IPS-NIHi7 (cell line): Measurements from ENCODE around the gene TBX10.
"Not testable (repeated sequence)": the region's sequence is repeated elsewhere in the genome, so short reads cannot be mapped to it uniquely, and the experiment has no call there.

Experiments used
- DNase-seq: peaks from one replicate; pipeline ENCODE4 v3.0.0; 2012; ENCODE audit warnings: mixed read lengths; ENCODE audit errors: extremely low spot score

Gene TBX10

GRCh38 chr11:67639438-67639859, at the start of gene TBX10:
Gene TBX10 (minus strand): TSS chr11:67639763. CDS start chr11:67639472, 291 bp downstream.
- DNase-seq: peak; percentile 6

GRCh38 chr11:67689178-67689577, 49.6 kb upstream of the TBX10 start:
- no peak for DNase-seq

GRCh38 chr11:67687986-67688385, 48.4 kb upstream of the TBX10 start:
- no peak for DNase-seq

- not testable (repeated sequence) for DNase-seq
Observed at GRCh38 chr11:67685641-67686332, 46.2 kb upstream of the TBX10 start.

GRCh38 chr11:67682126-67683034, 42.8 kb upstream of the TBX10 start:
- DNase-seq: not testable (repeated sequence)

- no peak for DNase-seq
Observed at GRCh38 chr11:67680696-67681470, 41.3 kb upstream of the TBX10 start.

- no peak for DNase-seq
Observed at GRCh38 chr11:67675058-67675747, 35.6 kb upstream of the TBX10 start.

GRCh38 chr11:67674442-67674871, 34.9 kb upstream of the TBX10 start, which contains the start of gene ALDH3B2:
Gene ALDH3B2 (minus strand): TSS chr11:67674623. CDS start chr11:67666935, 7,688 bp downstream.
- peak; percentile 53 for DNase-seq

- no peak for DNase-seq
Observed at GRCh38 chr11:67673902-67674301, 34.3 kb upstream of the TBX10 start.

- no peak for DNase-seq
Observed at GRCh38 chr11:67673358-67673757, 33.8 kb upstream of the TBX10 start.

- no peak for DNase-seq
Observed at GRCh38 chr11:67671211-67671520, 31.6 kb upstream of the TBX10 start.

GRCh38 chr11:67670316-67671210, 31.0 kb upstream of the TBX10 start:
- no peak for DNase-seq

GRCh38 chr11:67668192-67668551, 28.6 kb upstream of the TBX10 start:
- DNase-seq: no peak

GRCh38 chr11:67667490-67668191, 28.1 kb upstream of the TBX10 start:
- DNase-seq: no peak

- no peak for DNase-seq
Observed at GRCh38 chr11:67666676-67667489, 27.3 kb upstream of the TBX10 start.

- no peak for DNase-seq
Observed at GRCh38 chr11:67666303-67666645, 26.7 kb upstream of the TBX10 start.

GRCh38 chr11:67665541-67666302, 26.2 kb upstream of the TBX10 start:
- DNase-seq: no peak
